Measurements from ENCODE around the gene NELFA.

DNA sequence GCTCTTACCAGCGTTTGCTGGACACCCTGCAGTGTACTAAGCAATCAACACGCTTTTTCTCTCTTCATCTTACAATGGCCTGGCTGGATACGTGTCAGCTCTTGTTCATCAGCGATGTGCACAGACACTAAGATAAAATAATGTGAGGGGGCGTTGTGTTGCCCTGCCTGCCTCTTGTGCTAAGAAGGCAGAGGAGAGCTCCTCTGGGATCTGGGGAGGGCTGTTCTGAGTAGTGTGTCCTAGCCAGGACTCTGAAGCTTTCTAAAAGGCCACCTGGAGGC lies 49.7 kb downstream of the NELFA start:
- TF ChIP-seq, protein P1, sequence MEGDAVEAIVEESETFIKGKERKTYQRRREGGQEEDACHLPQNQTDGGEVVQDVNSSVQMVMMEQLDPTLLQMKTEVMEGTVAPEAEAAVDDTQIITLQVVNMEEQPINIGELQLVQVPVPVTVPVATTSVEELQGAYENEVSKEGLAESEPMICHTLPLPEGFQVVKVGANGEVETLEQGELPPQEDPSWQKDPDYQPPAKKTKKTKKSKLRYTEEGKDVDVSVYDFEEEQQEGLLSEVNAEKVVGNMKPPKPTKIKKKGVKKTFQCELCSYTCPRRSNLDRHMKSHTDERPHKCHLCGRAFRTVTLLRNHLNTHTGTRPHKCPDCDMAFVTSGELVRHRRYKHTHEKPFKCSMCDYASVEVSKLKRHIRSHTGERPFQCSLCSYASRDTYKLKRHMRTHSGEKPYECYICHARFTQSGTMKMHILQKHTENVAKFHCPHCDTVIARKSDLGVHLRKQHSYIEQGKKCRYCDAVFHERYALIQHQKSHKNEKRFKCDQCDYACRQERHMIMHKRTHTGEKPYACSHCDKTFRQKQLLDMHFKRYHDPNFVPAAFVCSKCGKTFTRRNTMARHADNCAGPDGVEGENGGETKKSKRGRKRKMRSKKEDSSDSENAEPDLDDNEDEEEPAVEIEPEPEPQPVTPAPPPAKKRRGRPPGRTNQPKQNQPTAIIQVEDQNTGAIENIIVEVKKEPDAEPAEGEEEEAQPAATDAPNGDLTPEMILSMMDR (IDR thresholded peaks at IDR 0.05), result no peak
- TF ChIP-seq POLR2AphosphoS5 (IDR thresholded peaks at IDR 0.05), result no peak
- no peak for TF ChIP-seq POLR2A (IDR thresholded peaks at IDR 0.05)
